ENCODE measurements around the gene TBC1D14. TPM values are rescaled to one million over a fixed set of nuclear protein-coding genes. Genes with fewer than 3 reads are reported as not detected.

Gene TBC1D14
- polyA plus RNA-seq, 3 donors, result 36.3 to 44.7 (median 39.3) TPM

GRCh38 chr4:7042503-7043283, 133.1 kb downstream of the TBC1D14 start:
- Mint-ChIP-seq H3K9me3 (peaks cover 0 to 3% (median 0%) of the 10 kb centered on the region in 7 donors), H3K27ac (peak overlapping the region; percentile 81 to 95 (median 90)), H3K4me1 (peaks cover 57% of the 10 kb centered on the region), H3K27me3 (ENCODE audit: low read depth in 3 of 3) (peaks cover 0 to 10% (median 3%) of the 10 kb centered on the region in 3 donors), H3K36me3 (peaks cover 23 to 32% of the 10 kb centered on the region in 2 donors), H3K4me3 (peak overlapping the region; percentile 89 to 97)
- Histone ChIP-seq H3K36me3 (replicated peaks in 1 of 2; ENCODE audit: control insufficient read depth in 1 of 2, insufficient read depth in 2 of 2, low read length in 2 of 2) (peaks cover 0 to 20% of the 10 kb centered on the region in 2 donors), H4K20me1 (ENCODE audit: insufficient read depth, low read length) (peaks cover 39% of the 10 kb centered on the region), H3K9ac (ENCODE audit: insufficient read depth, low read length, poor library complexity, severe bottlenecking) (peak overlapping the region; percentile 69), H3K27ac (ENCODE audit: low read depth in 1 of 2, low read length in 2 of 2) (peak overlapping the region; percentile 71 to 76), H3K79me2 (ENCODE audit: insufficient read depth, low read length) (peaks cover 43% of the 10 kb centered on the region), H2AFZ (ENCODE audit: insufficient read depth, low read depth, low read length, poor library complexity, severe bottlenecking) (peak overlapping the region; percentile 88), H3K9me3 (replicated peaks in 1 of 2; ENCODE audit: control insufficient read depth in 1 of 2, insufficient read depth in 1 of 2, low read length in 2 of 2) (no peaks in the 10 kb centered on the region), H3K4me2 (replicated peaks; ENCODE audit: extremely low read depth, low read length, poor library complexity, severe bottlenecking) (peak overlapping the region; percentile 82), H3K4me1 (ENCODE audit: control insufficient read depth in 1 of 2, insufficient read depth in 2 of 2, low read length in 2 of 2) (peaks cover 39 to 52% of the 10 kb centered on the region in 2 donors), H3K27me3 (ENCODE audit: control insufficient read depth in 2 of 2, insufficient read depth in 2 of 2, low read length in 2 of 2) (no peaks in the 10 kb centered on the region), H3K4me3 (replicated peaks in 1 of 3; ENCODE audit: low read depth in 2 of 3, low read length in 3 of 3) (peak overlapping the region; percentile 83 to 88 (median 84))
- under 1% methylated on average over 90 of the region's 90 CpGs for WGBS (ENCODE audit: insufficient coverage)
- DNase-seq, result peak; percentile 97 to 98 (median 97)
- peak; percentile 21 for TF ChIP-seq CTCF (IDR thresholded peaks at IDR 0.05)
- intact Hi-C loops (cut with micrococcal nuclease), result loop anchor here (1.0 to 10.0 kb wide), 5 partner anchors 26 to 328 kb away; partner anchors contain the start of genes GRPEL1 (in 2 of the 2) and BLOC1S4 (in 1 of the 2)

DNA sequence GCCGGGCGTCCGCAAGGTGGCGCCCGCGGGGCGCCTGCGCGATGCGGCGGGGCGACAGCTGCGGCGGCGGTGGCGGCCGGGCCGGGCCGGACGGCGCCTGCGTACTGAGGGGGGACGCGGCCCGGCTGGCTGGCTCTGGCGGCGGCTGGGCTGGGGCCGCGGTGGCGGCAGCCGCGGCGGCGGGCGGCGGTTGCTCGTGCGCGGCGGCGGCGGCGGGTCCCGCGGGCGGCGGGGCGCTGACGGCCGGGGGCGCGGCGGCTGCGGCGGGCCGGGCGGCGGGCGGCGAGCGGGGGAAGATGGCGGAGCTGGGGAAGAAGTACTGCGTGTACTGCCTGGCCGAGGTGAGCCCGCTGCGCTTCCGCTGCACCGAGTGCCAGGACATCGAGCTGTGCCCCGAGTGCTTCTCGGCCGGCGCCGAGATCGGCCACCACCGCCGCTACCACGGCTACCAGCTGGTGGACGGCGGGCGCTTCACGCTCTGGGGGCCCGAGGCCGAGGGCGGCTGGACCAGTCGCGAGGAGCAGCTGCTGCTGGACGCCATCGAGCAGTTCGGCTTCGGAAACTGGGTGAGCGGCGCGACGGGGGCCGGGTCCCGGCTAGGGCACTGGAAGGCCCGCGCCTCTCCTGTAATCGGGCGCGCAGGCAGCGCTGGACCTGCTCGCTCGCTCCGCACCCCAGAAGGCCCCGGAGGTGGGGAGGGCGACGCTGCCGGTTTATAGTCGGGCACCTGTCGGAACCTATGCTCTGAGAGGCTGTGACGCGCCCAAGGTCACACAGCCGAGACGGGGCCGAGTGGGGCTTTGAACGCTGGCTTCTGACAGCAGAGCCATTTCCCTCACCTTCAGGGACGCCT, 133.9 kb downstream of the TBC1D14 start, which contains the start of gene TADA2B:
TSS of gene TADA2B (plus strand) at position 89 of the 853 bp plus-strand sequence. CDS start at position 297, 208 bp downstream.
- intact Hi-C loops (cut with micrococcal nuclease), result loop anchor here (2.0 to 10.0 kb wide), 5 partner anchors 15 to 329 kb away; partner anchors contain the start of gene BLOC1S4 (in 1 of the 2)
- TF ChIP-seq CTCF (IDR thresholded peaks at IDR 0.05), result no peak
- peaks cover 39 to 52% of the 10 kb centered on the region in 2 donors for H3K4me1 ChIP-seq (ENCODE audit: control insufficient read depth in 1 of 2, insufficient read depth in 2 of 2, low read length in 2 of 2)
- peaks cover 0 to 10% (median 3%) of the 10 kb centered on the region in 3 donors for H3K27me3 Mint-ChIP-seq (ENCODE audit: low read depth in 3 of 3)
- H3K9me3 ChIP-seq (replicated peaks in 1 of 2; ENCODE audit: control insufficient read depth in 1 of 2, insufficient read depth in 1 of 2, low read length in 2 of 2), result no peaks in the 10 kb centered on the region
- peak within 1 kb of the TSS; percentile 99 for H3K4me2 ChIP-seq (replicated peaks; ENCODE audit: extremely low read depth, low read length, poor library complexity, severe bottlenecking)
- H4K20me1 ChIP-seq (ENCODE audit: insufficient read depth, low read length), result peaks cover 47% of the 10 kb centered on the region
- H3K4me3 Mint-ChIP-seq, result peak within 1 kb of the TSS; percentile 89 to 97
- peaks cover 26 to 37% of the 10 kb centered on the region in 2 donors for H3K36me3 Mint-ChIP-seq
- H3K4me3 ChIP-seq (replicated peaks in 1 of 3; ENCODE audit: low read depth in 2 of 3, low read length in 3 of 3), result peak within 1 kb of the TSS; percentile 84 to 92 (median 87)
- peak within 1 kb of the TSS; percentile 81 to 95 (median 90) for H3K27ac Mint-ChIP-seq
- H2AFZ ChIP-seq (ENCODE audit: insufficient read depth, low read depth, low read length, poor library complexity, severe bottlenecking), result peak within 1 kb of the TSS; percentile 88
- WGBS (ENCODE audit: insufficient coverage), result under 1% methylated on average over 102 of the region's 119 CpGs
- DNase-seq, result peak; percentile 50 to 60 (median 51)
- peak within 1 kb of the TSS; percentile 90 for H3K9ac ChIP-seq (ENCODE audit: insufficient read depth, low read length, poor library complexity, severe bottlenecking)
- no peaks in the 10 kb centered on the region for H3K27me3 ChIP-seq (ENCODE audit: control insufficient read depth in 2 of 2, insufficient read depth in 2 of 2, low read length in 2 of 2)
- H3K27ac ChIP-seq (ENCODE audit: low read depth in 1 of 2, low read length in 2 of 2), result peak within 1 kb of the TSS; percentile 76 to 88
- peaks cover 0 to 26% of the 10 kb centered on the region in 2 donors for H3K36me3 ChIP-seq (replicated peaks in 1 of 2; ENCODE audit: control insufficient read depth in 1 of 2, insufficient read depth in 2 of 2, low read length in 2 of 2)
- peaks cover 0 to 3% (median 0%) of the 10 kb centered on the region in 7 donors for H3K9me3 Mint-ChIP-seq
- peaks cover 60% of the 10 kb centered on the region for H3K4me1 Mint-ChIP-seq
- peaks cover 51% of the 10 kb centered on the region for H3K79me2 ChIP-seq (ENCODE audit: insufficient read depth, low read length)

Measured in CD14-positive monocyte (primary cell).